Stimulated activated CD4-positive, alpha-beta T cell treated with anti-CD3 and anti-CD28 coated beads, Interleukin-1b, Interleukin-23, amount 100 ng/mL, for 48 hours (primary cell): ENCODE results near the gene YARS2.
"Not testable (repeated sequence)": the region's sequence is repeated elsewhere in the genome, so short reads cannot be mapped to it uniquely, and the experiment has no call there.

Source experiments
- DNase-seq: peaks from one replicate; pipeline ENCODE4 v3.0.0-alpha.2; 2020

YARS2 gene

DNA sequence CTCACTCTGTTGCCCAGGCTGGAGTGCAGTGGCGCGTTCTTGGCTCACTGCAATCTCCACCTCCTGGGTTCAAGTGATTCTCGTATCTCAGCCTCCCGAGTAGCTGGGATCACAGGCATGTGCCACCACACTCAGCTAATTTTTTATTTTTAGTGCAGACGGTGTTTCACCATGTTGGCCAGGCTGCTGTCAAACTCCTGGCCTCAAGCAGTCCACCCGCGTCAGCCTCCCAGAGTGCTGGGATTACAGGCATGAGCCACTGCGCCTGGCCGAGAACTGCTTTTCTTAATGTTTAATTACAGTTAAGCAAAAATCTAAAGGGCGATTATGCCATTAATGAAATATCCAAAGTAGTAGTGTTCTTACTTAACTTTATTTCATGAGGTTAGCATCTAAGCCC lies 13.6 kb downstream of the YARS2 start:
- no peak for DNase-seq

- no peak for DNase-seq
Measured at GRCh38 chr12:32739279-32739678, 16.4 kb downstream of the YARS2 start.

DNA sequence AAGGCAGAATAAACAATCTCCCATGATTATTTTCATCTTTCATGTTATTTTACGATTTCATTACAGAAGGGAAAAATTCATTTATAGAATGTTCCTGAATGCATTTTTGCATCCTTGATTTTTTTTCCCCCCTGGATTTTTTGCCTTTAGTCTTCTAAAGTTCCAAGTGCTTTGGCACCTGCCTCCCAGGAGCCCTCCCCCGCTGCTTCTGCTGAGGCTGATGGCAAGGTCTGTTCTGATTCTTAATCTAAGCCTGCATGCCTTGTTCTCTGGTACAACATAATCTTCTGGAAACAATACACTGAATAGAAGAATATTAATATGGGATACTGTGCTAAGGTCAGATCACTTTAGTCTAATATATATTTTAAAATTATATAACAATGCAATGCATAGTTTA lies 18.0 kb downstream of the YARS2 start:
- no peak for DNase-seq

DNA sequence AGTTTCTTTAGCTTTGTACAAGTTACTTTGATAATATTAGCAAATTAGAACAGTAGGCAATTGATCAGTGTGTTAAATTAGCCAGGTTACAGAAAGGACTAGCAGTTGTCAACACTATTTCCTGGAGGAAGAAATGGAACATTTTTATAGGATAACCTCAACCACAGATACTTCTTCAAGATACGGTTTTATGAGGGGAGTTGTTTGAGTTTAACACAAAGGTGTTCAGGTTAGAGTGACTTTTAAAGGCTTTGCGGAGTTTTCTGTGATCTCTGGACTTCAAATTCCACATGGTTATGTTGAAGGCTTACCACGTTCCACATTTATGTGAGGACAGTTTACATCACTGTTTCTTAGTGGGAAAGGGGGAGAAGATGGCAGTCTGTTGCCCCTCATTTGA lies 19.3 kb downstream of the YARS2 start:
- no peak for DNase-seq

DNA sequence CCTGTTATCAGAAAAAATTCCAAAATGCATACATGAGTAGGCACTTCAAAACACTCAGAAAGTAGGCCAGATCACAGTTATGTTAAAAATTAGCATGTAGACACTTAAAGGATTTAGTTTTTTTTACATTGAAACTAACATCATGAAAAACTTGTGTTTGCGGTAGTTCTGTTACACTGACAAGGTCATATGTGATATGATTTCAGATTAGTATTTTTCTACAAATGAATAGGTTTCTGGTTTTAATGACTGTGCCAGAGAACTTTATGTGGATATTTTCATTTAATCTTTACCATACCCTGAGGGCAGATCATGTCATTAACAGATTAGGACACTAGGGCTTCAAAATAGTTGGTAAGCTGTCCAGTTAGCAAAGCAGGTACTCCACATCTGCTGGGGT lies 20.7 kb downstream of the YARS2 start:
- DNase-seq = no peak

GRCh38 chr12:32727237-32727636 lies 28.5 kb downstream of the YARS2 start:
- DNase-seq = no peak

GRCh38 chr12:32726286-32726685 lies 29.4 kb downstream of the YARS2 start:
- DNase-seq = no peak

GRCh38 chr12:32725308-32725707 lies 30.4 kb downstream of the YARS2 start:
- not testable (repeated sequence) for DNase-seq

DNA sequence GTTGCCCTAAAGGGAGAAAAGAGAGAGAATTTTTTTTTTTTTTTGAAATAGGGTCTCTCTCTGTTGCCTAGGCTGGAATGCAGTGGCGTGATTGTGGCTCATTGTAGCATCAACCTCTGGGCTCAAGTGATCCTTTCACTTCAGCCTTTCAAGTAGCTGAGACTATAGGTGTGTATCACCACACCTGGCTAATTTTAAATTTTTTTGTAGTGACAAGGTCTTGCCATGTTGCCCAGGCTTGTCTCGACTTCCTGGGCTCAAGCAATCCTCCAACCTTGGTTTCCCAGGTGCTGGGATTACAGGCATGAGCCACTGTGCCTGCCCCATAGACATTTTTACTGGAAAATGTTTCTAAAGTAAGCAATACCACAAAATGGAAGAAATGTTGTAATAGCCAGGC lies 36.8 kb downstream of the YARS2 start:
- no peak for DNase-seq

DNA sequence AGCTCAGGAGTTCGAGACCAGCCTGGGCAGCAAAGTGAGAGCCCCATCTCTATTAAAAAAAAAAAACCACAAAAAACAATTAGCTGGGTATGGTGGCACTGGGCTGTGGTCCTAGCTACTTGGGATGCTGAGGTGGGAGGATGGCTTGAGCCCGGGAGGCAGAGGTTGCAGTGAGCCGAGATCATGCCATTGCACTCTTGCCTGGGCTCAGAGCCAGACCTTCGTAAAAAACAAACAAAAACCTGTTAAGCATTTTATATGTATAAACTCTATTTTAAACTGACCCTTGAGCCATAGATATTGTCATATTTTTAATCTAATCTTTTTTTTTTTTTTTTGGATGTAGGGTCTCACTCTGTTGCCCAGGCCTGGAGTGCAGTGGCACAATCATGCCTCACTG lies 40.9 kb downstream of the YARS2 start:
- DNase-seq = no peak

- DNase-seq = no peak
Measured at GRCh38 chr12:32708926-32709325, 46.8 kb downstream of the YARS2 start.

DNA sequence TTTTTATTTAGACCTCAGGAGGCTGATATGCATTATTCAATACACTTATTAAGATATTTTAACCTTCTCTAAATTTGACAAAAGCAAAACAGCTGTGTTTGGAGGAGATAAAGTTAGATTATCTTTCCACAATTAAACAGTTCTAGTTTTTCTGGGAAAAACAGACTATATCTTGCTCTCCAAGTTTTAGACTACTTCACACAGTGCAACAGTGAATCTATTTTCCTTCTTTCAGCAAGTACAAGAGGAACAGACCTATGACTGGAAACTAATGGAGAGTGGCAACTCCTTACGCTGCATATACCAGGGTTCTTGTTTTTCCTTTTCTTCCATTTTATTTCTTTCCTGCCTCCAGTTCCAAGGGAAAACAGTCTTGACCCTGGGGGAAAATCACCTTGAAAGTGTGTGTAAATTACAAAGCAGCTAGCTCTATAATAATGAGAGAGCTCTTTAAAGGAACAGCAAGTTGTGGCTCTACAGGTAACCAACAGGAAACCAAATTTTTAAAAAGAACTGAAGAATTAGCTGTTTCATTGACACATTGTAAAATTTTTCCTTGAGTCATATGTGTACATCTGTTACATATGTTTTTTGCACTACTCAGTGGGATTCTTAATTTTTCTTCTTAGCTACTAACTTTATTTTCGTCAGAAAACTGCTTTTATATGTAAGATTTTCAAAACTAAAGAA lies 49.2 kb downstream of the YARS2 start:
- DNase-seq = no peak

- DNase-seq = no peak
Measured at GRCh38 chr12:32705783-32706182, 49.9 kb downstream of the YARS2 start.

DNA sequence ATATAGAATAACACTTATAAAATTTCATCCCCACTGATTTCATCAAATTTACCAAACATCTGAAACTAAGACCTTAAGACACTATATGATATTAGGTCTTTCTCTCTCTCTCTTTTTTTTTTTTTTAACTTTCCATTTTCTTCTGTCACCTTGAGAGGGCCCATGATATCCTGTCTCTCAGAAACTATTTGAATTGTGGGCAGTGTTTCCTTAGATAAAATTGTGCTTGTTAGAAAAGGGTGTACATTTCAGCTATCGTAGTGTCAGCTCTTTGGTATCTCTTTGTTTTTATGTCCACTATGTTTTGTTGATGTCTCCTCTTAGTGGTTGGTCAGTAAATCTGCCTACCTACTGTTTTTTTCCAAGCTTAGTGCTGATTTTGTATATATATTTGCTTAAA lies 52.8 kb downstream of the YARS2 start:
- DNase-seq = no peak

GRCh38 chr12:32702473-32702872 lies 53.2 kb downstream of the YARS2 start:
- DNase-seq = no peak

- DNase-seq = not testable (repeated sequence)
Measured at GRCh38 chr12:32699437-32699836, 56.3 kb downstream of the YARS2 start.

DNA sequence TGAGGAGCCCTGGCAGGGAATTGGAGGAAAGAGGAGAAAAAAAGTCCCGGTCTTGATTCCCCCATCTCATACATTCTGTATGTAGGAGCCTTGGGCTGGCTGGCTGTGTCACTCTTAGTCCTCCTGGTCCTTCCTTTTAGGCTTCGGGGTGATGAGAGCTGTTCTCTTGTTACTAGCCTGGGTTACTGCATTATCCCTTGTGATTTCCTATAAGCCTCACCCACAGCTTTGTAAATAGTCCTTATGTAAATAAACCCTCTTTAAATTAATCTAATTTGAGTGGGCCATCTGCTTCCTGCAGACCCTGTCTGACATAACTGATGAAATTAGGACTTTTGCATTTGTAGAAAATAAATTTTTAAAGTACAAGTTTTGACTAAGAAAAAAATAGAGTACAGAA lies 57.4 kb downstream of the YARS2 start:
- DNase-seq = no peak

DNA sequence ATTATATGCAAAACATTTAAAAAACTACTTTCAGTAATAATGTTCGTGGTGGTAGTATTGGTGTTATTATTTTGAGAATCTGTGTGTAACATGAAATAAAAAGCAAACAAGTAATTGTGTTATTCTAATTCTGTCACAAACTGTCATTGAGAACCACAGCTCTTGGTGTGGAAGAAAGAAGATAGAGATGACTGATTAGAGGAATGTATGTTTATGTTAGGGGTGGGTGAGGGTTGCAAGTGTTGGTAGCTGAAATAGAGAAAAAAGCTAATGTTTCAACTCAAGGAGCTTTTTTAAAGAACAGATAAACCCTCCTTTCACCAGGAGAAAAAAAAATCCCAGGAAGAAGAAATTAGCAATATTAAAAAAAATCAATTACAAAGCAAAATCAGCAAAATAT lies 58.3 kb downstream of the YARS2 start:
- no peak for DNase-seq
